Motor neuron (in vitro differentiated cells): ENCODE measurements around the gene SPTLC1. TPM values are rescaled to one million over a fixed set of nuclear protein-coding genes. Genes with fewer than 3 reads are reported as not detected.

ENCODE experiments used
- total RNA-seq, 8 experiments: library from RNA; unstranded; fragments of 300-600 nt; gene quantifications; 2 replicates each; pipeline versions ENCODE4 v1.2.3 to v1.2.4, GENCODE V29; 2022

SPTLC1 gene
- total RNA-seq, 8 experiments from 2014 or later: 32.3 to 93.8 (median 59.6) TPM

Other genes with a start within 250 kb of the SPTLC1 start
- 10 to 100 TPM in 4 of 8 experiments, 1 to 10 TPM in 1, under 1 TPM in 3; 0.32 to 26.3 (median 7.4) TPM for gene ROR2, start 165.2 kb downstream of the SPTLC1 start, total RNA-seq
- 100 to 1,000 TPM; 127 to 240 (median 200) TPM for gene IARS1, start 178.3 kb upstream of the SPTLC1 start, total RNA-seq
- 10 to 100 TPM; 17.2 to 77.0 (median 29.5) TPM for gene NOL8, start 209.9 kb upstream of the SPTLC1 start, total RNA-seq
- 10 to 100 TPM in 2 of 8 experiments, 1 to 10 TPM in 6; 1.7 to 22.3 (median 5.0) TPM for gene CENPP, start 210.5 kb upstream of the SPTLC1 start, total RNA-seq